Upper lobe of left lung (tissue), 6 donors: Measurements from ENCODE around the gene ZNF865. TPM values are rescaled to one million over a fixed set of nuclear protein-coding genes. Genes with fewer than 3 reads are reported as not detected.
A peak's percentile ranks its signal among the peaks of the same experiment; 100 is the strongest.

ENCODE experiments used
- ATAC-seq, 2 donors: fragments of 200-7000 bp; cut with Tn5 transposase; one replicate each; pipeline ENCODE4 v1.9.1; 2022; ENCODE audit warnings: mild to moderate bottlenecking in 2 of 2, moderate library complexity in 2 of 2; ENCODE audit not compliant: low FRiP score in 2 of 2
- DNase-seq, 2 donors: peaks; one replicate each; pipeline ENCODE4 v3.0.0-alpha.2; 2019 to 2020
- H3K27ac ChIP-seq, 4 donors: fragments of 200-600 bp; sonication (generic); one replicate each; pipeline ENCODE4 v1.5.1; 2016 to 2019
- H3K27me3 ChIP-seq, 4 donors: fragments of 200-600 bp; sonication (generic); one replicate each; pipeline ENCODE4 v1.5.1; 2017 to 2019
- H3K36me3 ChIP-seq, 4 donors: fragments of 200-600 bp; sonication (generic); one replicate each; pipeline ENCODE4 v1.5.1; 2016 to 2019
- H3K4me1 ChIP-seq, 4 donors: fragments of 200-600 bp; sonication (generic); one replicate each; pipeline ENCODE4 v1.5.1; 2018 to 2019
- H3K4me3 ChIP-seq, 4 donors: fragments of 200-600 bp; sonication (generic); one replicate each; pipeline ENCODE4 v1.5.1; 2017 to 2019; ENCODE audit warnings: mild to moderate bottlenecking in 2 of 4, moderate library complexity in 1 of 4
- H3K9me3 ChIP-seq, 4 donors: fragments of 200-600 bp; sonication (generic); one replicate each; pipeline ENCODE4 v1.5.1; 2018 to 2019
- CTCF ChIP-seq, 6 experiments: fragments of 450-650 bp in 4 of 6; fragments of 200-600 bp in 2 of 6; sonication (generic) in 2 of 6; IDR thresholded peaks; one replicate each; pipeline ENCODE4 v1.5.1; 2016 to 2019; ENCODE audit warnings: antibody characterized with exemption in 6 of 6
- EP300 ChIP-seq, 4 donors: sonication (generic); formaldehyde crosslinking; IDR thresholded peaks; one replicate each; pipeline ENCODE4 v1.5.1; 2017; ENCODE audit warnings: antibody characterized with exemption in 4 of 4, control low read depth in 2 of 4
- POLR2A ChIP-seq, 4 donors: fragments of 450-650 bp; IDR thresholded peaks; one replicate each; pipeline ENCODE4 v1.5.1; 2016 to 2017; ENCODE audit warnings: antibody characterized with exemption in 4 of 4, mild to moderate bottlenecking in 2 of 4
- POLR2AphosphoS5 ChIP-seq, 2 donors: sonication (generic); formaldehyde crosslinking; IDR thresholded peaks; one replicate each; pipeline ENCODE4 v1.5.1; 2017; ENCODE audit warnings: antibody characterized with exemption in 2 of 2
- WGBS, 2 donors: methylation state at CpG; one replicate each; pipeline ENCODE4 v1.1.5; 2017 to 2018; 5-methylcytosine and 5-hydroxymethylcytosine counted together
- total RNA-seq, 6 donors: library from RNA; depleted of rRNA in 4 of 6; stranded (reverse); fragments of >200 nt in 4 of 6; gene quantifications; one replicate each; pipeline versions ENCODE4 v1.1.0 to v1.2.1, GENCODE V29; 2016 to 2021
- donor health status: DM: no; HTN: no; CAD: no; lungs with moderate emphysema.
- donor health status: DM: no; HTN: yes; CAD: no; lungs with severe emphysema.

Gene ZNF865
- total RNA-seq, 6 donors from 2014 or later: 7.7 to 39.8 (median 20.6) TPM

- DNase-seq (no peak), ATAC-seq (no peak)
- H3K27ac ChIP-seq: no peak overlapping the region
- TF ChIP-seq POLR2A (IDR thresholded peaks at IDR 0.05) (no peak), EP300 (IDR thresholded peaks at IDR 0.05) (no peak), CTCF (IDR thresholded peaks at IDR 0.05) (no peak), POLR2AphosphoS5 (IDR thresholded peaks at IDR 0.05) (no peak)
- H3K27me3 ChIP-seq: no peaks in the 10 kb centered on the region
- 78 to 95% methylated on average over 3 of the region's 3 CpGs for WGBS, 2 donors
- no peaks in the 10 kb centered on the region for H3K9me3 ChIP-seq
- H3K36me3 ChIP-seq: peaks cover 14 to 52% (median 35%) of the 10 kb centered on the region in 4 donors
- H3K4me3 ChIP-seq: no peak overlapping the region
- peaks cover 11 to 20% (median 16%) of the 10 kb centered on the region in 4 donors for H3K4me1 ChIP-seq
Measured at GRCh38 chr19:55611983-55612645, 6.7 kb downstream of the ZNF865 start.

DNA sequence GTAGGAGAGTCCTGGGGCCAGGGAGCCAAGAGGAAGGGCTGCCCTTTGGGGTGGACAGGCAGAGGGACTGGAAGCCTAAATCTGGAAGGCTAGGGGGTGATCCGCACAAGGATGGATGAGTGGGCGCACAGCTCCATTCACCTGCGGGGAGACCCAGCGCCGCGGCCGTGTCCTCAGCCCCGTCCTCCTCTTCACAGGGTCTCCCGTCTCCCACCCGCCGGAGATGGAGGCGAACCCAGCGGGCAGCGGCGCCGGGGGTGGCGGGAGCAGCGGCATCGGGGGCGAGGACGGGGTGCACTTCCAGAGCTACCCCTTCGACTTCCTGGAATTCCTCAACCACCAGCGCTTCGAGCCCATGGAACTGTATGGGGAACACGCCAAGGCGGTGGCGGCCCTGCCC is 7.9 kb downstream of the ZNF865 start:
- Histone ChIP-seq H3K27me3 (no peaks in the 10 kb centered on the region), H3K9me3 (no peaks in the 10 kb centered on the region), H3K4me1 (peaks cover 11 to 20% (median 14%) of the 10 kb centered on the region in 4 donors), H3K27ac (no peak overlapping the region), H3K36me3 (peaks cover 14 to 59% (median 39%) of the 10 kb centered on the region in 4 donors), H3K4me3 (no peak overlapping the region)
- DNase-seq: peak in 1 of 2 donors; percentile 74
- TF ChIP-seq CTCF (IDR thresholded peaks at IDR 0.05): no peak
- TF ChIP-seq POLR2A (IDR thresholded peaks at IDR 0.05): no peak
- no peak for TF ChIP-seq POLR2AphosphoS5 (IDR thresholded peaks at IDR 0.05)
- no peak for TF ChIP-seq EP300 (IDR thresholded peaks at IDR 0.05)
- WGBS, 2 donors: 96% methylated on average over 26 to 27 of the region's 27 CpGs
- no peak for ATAC-seq

GRCh38 chr19:55613930-55614710 is 8.7 kb downstream of the ZNF865 start:
- ATAC-seq (no peak), DNase-seq (peak in 1 of 2 donors; percentile 84)
- Histone ChIP-seq H3K27ac (no peak overlapping the region), H3K36me3 (peaks cover 14 to 59% (median 39%) of the 10 kb centered on the region in 4 donors), H3K27me3 (no peaks in the 10 kb centered on the region), H3K9me3 (no peaks in the 10 kb centered on the region), H3K4me1 (peaks cover 16 to 27% (median 17%) of the 10 kb centered on the region in 4 donors), H3K4me3 (no peak overlapping the region)
- TF ChIP-seq POLR2AphosphoS5 (IDR thresholded peaks at IDR 0.05): no peak
- TF ChIP-seq CTCF (IDR thresholded peaks at IDR 0.05): no peak
- no peak for TF ChIP-seq POLR2A (IDR thresholded peaks at IDR 0.05)
- 94 to 95% methylated on average over 57 to 63 of the region's 75 CpGs for WGBS, 2 donors

DNA sequence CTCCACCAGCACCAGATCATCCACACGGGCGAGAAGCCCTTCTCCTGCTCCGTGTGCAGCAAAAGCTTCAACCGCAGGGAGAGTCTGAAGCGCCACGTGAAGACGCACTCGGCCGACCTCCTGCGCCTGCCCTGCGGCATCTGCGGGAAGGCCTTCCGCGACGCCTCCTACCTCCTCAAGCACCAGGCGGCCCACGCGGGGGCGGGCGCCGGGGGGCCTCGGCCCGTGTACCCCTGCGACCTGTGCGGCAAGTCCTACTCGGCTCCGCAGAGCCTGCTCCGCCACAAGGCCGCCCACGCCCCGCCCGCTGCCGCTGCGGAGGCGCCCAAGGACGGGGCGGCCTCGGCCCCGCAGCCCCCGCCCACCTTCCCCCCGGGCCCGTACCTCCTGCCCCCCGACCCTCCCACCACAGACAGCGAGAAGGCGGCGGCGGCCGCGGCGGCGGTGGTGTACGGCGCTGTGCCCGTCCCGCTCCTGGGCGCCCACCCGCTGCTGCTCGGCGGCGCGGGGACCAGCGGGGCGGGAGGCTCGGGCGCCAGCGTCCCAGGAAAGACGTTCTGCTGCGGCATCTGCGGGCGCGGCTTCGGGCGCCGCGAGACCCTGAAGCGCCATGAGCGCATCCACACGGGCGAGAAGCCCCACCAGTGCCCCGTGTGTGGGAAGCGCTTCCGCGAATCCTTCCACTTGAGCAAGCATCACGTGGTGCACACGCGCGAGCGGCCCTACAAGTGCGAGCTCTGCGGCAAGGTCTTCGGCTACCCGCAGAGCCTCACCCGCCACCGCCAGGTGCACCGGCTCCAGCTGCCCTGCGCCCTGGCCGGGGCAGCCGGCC is 9.5 kb downstream of the ZNF865 start:
- no peak for ATAC-seq
- no peak overlapping the region for H3K4me3 ChIP-seq
- no peaks in the 10 kb centered on the region for H3K9me3 ChIP-seq
- TF ChIP-seq POLR2AphosphoS5 (IDR thresholded peaks at IDR 0.05): no peak
- no peak for TF ChIP-seq CTCF (IDR thresholded peaks at IDR 0.05)
- TF ChIP-seq POLR2A (IDR thresholded peaks at IDR 0.05): no peak
- no peak for TF ChIP-seq EP300 (IDR thresholded peaks at IDR 0.05)
- peaks cover 14 to 53% (median 36%) of the 10 kb centered on the region in 4 donors for H3K36me3 ChIP-seq
- H3K27ac ChIP-seq: no peak overlapping the region
- H3K4me1 ChIP-seq: peaks cover 13 to 32% (median 24%) of the 10 kb centered on the region in 4 donors
- H3K27me3 ChIP-seq: no peaks in the 10 kb centered on the region
- peak in 1 of 2 donors; percentile 84 for DNase-seq
- WGBS, 2 donors: 93 to 96% methylated on average over 11 to 84 of the region's 98 CpGs
